Fibroblast of lung (primary cell): ENCODE measurements around the gene NAA80. TPM values are rescaled to one million over a fixed set of nuclear protein-coding genes. Genes with fewer than 3 reads are reported as not detected.

Experiments used
- DNase-seq, 2 donors: peaks; one replicate each; pipeline versions ENCODE4 v3.0.0 to v3.0.0-alpha.2; 2010; ENCODE audit warnings: low read depth in 2 of 2
- H2AFZ ChIP-seq: 2 replicates; pipeline ENCODE4 v1.5.1; 2012; ENCODE audit warnings: low read length, control low read depth, inconsistent platforms
- H3K27ac ChIP-seq: 2 replicates; pipeline ENCODE4 v1.5.1; 2011; ENCODE audit warnings: low read length, control low read depth; ENCODE audit not compliant: insufficient read depth
- H3K27me3 ChIP-seq: 2 replicates; pipeline ENCODE4 v1.5.1; 2011; ENCODE audit warnings: mild to moderate bottlenecking, low read length; ENCODE audit not compliant: control insufficient read depth, insufficient read depth
- H3K36me3 ChIP-seq: 2 replicates; pipeline ENCODE4 v1.5.1; 2011; ENCODE audit warnings: low read length; ENCODE audit not compliant: control insufficient read depth, insufficient read depth
- H3K4me1 ChIP-seq: 2 replicates; pipeline ENCODE4 v1.5.1; 2011; ENCODE audit warnings: low read length; ENCODE audit not compliant: control insufficient read depth, insufficient read depth; ENCODE audit errors: extremely low read depth
- H3K4me2 ChIP-seq: 2 replicates; pipeline ENCODE4 v1.5.1; 2011; ENCODE audit warnings: low read length, control low read depth; ENCODE audit not compliant: insufficient read depth; ENCODE audit errors: extremely low read depth
- H3K4me3 ChIP-seq, 4 experiments: fragments of 200-600 bp in 1 of 4; sonication (generic) in 1 of 4; replicated peaks in 1 of 4; 2 replicates each; pipeline ENCODE4 v1.5.1; 2011 to 2016; ENCODE audit warnings: low read length in 4 of 4, low read depth in 3 of 4, mild to moderate bottlenecking in 3 of 4, control low read depth in 2 of 4, inconsistent platforms in 1 of 4, mixed read lengths in 1 of 4; ENCODE audit not compliant: insufficient read depth in 1 of 4; ENCODE audit errors: control extremely low read depth in 1 of 4
- H3K79me2 ChIP-seq: 2 replicates; pipeline ENCODE4 v1.5.1; 2012; ENCODE audit warnings: mild to moderate bottlenecking, low read length, inconsistent platforms; ENCODE audit not compliant: control insufficient read depth, insufficient read depth
- H3K9ac ChIP-seq: 2 replicates; pipeline ENCODE4 v1.5.1; 2011; ENCODE audit warnings: mild to moderate bottlenecking, low read length, control low read depth; ENCODE audit not compliant: insufficient read depth
- H3K9me3 ChIP-seq: 2 replicates; pipeline ENCODE4 v1.5.1; 2012; ENCODE audit warnings: low read depth, low read length; ENCODE audit not compliant: control insufficient read depth, insufficient read depth
- H4K20me1 ChIP-seq: 2 replicates; pipeline ENCODE4 v1.5.1; 2011; ENCODE audit warnings: low read length; ENCODE audit not compliant: control insufficient read depth, insufficient read depth; ENCODE audit errors: extremely low read depth
- EZH2 ChIP-seq: IDR thresholded peaks from 2 replicates; pipeline ENCODE4 v1.5.1; 2012; ENCODE audit warnings: low read length, control low read depth, mild to moderate bottlenecking; ENCODE audit errors: missing control alignments
- polyA plus RNA-seq, 2 donors: library from polyadenylated mRNA; depleted of rRNA in 1 of 2; stranded (reverse) in 1 of 2; unstranded in 1 of 2; fragments of >200 nt; gene quantifications; 2 replicates each; pipeline ENCODE4 v1.2.1, GENCODE V29; 2011 to 2012; ENCODE audit warnings: missing spikeins in 1 of 2
- total RNA-seq: library from RNA; depleted of rRNA; stranded (reverse); fragments of >200 nt; gene quantifications from 2 replicates; pipeline ENCODE4 v1.2.1, GENCODE V29; 2014
- TF ChIP-seq, protein P1 (sequence below), 2 donors: IDR thresholded peaks in 1 of 2; conservative IDR thresholded peaks in 1 of 2; 1 replicate in 1 of 2; 2 replicates in 1 of 2; pipeline ENCODE4 v1.5.1; 2011 to 2012; ENCODE audit warnings: low read length in 2 of 2, control low read depth in 1 of 2, inconsistent platforms in 1 of 2, low read depth in 1 of 2, mild to moderate bottlenecking in 1 of 2

NAA80 gene
- total and polyA plus RNA-seq, 2 donors (not counting 1 experiment from before 2014, with no cell fraction given), result 3.1 to 3.8 TPM

DNA sequence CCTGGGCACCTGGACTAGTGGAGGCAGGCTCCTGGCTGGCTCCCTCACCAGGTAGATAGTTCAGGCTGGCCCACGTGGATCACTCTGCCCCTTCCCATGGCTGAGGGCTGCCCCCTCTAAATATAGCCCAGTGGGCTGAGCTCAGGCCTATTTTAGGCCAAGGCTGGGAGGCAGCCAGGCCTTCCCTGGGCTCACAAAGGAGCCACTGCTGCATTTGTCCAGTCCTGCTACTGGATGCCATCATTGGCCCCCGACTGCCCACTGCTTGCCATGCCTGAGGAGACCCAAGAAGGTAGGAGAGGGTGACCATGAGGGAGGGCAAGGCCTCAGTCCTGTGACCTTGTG, 20.4 kb downstream of the NAA80 start, which contains the start of gene LSMEM2:
Gene LSMEM2, plus strand, starts transcription at position 208 of the 345 bp plus-strand sequence. Its CDS starts 27 bp downstream, at position 235.
- H3K27ac ChIP-seq, result no peak within 1 kb of the TSS
- no peaks in the 10 kb centered on the region for H3K36me3 ChIP-seq
- H3K4me3 ChIP-seq, result no peak within 1 kb of the TSS
- DNase-seq, result no peak
- H3K9ac ChIP-seq, result no peak within 1 kb of the TSS
- TF ChIP-seq EZH2, result no peak
- TF ChIP-seq, protein P1, sequence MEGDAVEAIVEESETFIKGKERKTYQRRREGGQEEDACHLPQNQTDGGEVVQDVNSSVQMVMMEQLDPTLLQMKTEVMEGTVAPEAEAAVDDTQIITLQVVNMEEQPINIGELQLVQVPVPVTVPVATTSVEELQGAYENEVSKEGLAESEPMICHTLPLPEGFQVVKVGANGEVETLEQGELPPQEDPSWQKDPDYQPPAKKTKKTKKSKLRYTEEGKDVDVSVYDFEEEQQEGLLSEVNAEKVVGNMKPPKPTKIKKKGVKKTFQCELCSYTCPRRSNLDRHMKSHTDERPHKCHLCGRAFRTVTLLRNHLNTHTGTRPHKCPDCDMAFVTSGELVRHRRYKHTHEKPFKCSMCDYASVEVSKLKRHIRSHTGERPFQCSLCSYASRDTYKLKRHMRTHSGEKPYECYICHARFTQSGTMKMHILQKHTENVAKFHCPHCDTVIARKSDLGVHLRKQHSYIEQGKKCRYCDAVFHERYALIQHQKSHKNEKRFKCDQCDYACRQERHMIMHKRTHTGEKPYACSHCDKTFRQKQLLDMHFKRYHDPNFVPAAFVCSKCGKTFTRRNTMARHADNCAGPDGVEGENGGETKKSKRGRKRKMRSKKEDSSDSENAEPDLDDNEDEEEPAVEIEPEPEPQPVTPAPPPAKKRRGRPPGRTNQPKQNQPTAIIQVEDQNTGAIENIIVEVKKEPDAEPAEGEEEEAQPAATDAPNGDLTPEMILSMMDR (conservative IDR thresholded peaks at IDR 0.05 in 1 of 2, IDR thresholded peaks at IDR 0.05 in 1 of 2; ENCODE audit: low read depth in 1 of 2, low read length in 2 of 2), result no peak
- H3K27me3 ChIP-seq, result no peaks in the 10 kb centered on the region
- no peaks in the 10 kb centered on the region for H3K4me1 ChIP-seq
- H2AFZ ChIP-seq, result no peak within 1 kb of the TSS
- H4K20me1 ChIP-seq, result no peaks in the 10 kb centered on the region
- no peaks in the 10 kb centered on the region for H3K79me2 ChIP-seq
- H3K9me3 ChIP-seq, result no peaks in the 10 kb centered on the region
- no peak within 1 kb of the TSS for H3K4me2 ChIP-seq

DNA sequence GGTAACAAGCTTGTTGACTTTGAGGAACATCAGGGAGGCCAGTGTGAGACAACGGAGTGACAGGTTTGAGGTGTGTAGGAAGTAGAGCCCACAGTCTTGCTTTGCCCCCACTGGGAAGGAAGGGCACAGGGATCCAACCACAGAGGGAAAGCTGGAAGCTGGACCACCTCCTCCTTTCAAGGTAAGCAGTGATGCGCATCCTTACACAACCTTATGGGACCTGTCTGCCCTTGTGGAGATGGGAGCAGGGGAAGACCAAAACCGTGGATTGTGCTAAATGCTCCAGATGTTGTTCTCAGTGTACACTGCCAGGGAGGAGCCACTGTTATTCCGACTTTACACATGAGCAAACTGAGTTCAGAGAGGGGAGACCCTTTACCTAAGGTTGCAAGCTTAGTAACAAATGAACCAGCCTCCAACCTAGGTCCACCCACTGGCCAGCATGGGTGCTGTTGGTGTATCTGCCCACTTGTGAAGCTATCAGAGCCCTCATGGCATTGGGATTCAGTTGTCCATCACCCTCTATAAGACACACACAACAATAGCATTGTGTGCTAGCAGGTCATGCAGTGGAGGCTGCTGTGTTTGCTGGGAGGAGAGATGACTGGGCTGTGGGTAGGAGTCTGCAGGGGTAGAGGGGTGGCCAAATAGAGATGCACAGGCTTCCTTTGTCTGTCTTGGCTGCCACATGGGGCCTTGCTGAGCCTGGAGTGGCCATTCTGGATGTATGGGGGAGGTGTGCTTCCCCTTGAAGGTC, 20.9 kb downstream of the NAA80 start:
- peaks cover under 1% of the 10 kb centered on the region for H3K4me1 ChIP-seq
- no peaks in the 10 kb centered on the region for H4K20me1 ChIP-seq
- H2AFZ ChIP-seq, result no peak overlapping the region
- no peak overlapping the region for H3K27ac ChIP-seq
- no peaks in the 10 kb centered on the region for H3K27me3 ChIP-seq
- H3K36me3 ChIP-seq, result no peaks in the 10 kb centered on the region
- H3K4me3 ChIP-seq, result no peak overlapping the region
- no peaks in the 10 kb centered on the region for H3K79me2 ChIP-seq
- H3K9ac ChIP-seq, result no peak overlapping the region
- TF ChIP-seq, protein P1 (conservative IDR thresholded peaks at IDR 0.05 in 1 of 2, IDR thresholded peaks at IDR 0.05 in 1 of 2; ENCODE audit: low read depth in 1 of 2, low read length in 2 of 2), result no peak
- TF ChIP-seq EZH2, result no peak
- H3K4me2 ChIP-seq, result no peak overlapping the region
- no peak for DNase-seq
- no peaks in the 10 kb centered on the region for H3K9me3 ChIP-seq

DNA sequence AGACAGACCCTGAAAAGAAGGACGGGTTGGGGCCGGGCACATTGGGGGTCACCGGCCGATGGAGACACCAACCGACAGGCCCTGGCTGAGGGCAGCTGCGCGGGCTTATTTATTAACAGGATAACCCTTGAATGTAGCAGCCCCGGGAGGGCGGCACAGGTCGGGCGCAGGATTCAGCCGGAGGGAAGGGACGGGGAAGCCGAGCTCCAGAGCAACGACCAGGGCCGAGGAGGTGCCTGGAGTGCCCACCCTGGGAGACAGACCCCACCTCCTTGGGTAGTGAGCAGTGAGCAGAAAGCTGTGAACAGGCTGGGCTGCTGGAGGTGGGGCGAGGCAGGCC, 22.5 kb downstream of the NAA80 start:
- no peak for DNase-seq
- H3K4me2 ChIP-seq, result no peak overlapping the region
- no peak overlapping the region for H2AFZ ChIP-seq
- no peaks in the 10 kb centered on the region for H3K27me3 ChIP-seq
- TF ChIP-seq, protein P1 (conservative IDR thresholded peaks at IDR 0.05 in 1 of 2, IDR thresholded peaks at IDR 0.05 in 1 of 2; ENCODE audit: low read depth in 1 of 2, low read length in 2 of 2), result no peak
- TF ChIP-seq EZH2, result no peak
- H3K27ac ChIP-seq, result no peak overlapping the region
- no peaks in the 10 kb centered on the region for H3K79me2 ChIP-seq
- no peak overlapping the region for H3K9ac ChIP-seq
- no peaks in the 10 kb centered on the region for H4K20me1 ChIP-seq
- no peaks in the 10 kb centered on the region for H3K36me3 ChIP-seq
- H3K4me1 ChIP-seq, result peaks cover 5% of the 10 kb centered on the region
- no peak overlapping the region for H3K4me3 ChIP-seq
- no peaks in the 10 kb centered on the region for H3K9me3 ChIP-seq
